HG03175 (cell line): ENCODE results near the gene CCDC137.
A peak's percentile ranks its signal among the peaks of the same experiment; 100 is the strongest.
"Not testable (repeated sequence)": the region's sequence is repeated elsewhere in the genome, so short reads cannot be mapped to it uniquely, and the experiment has no call there.

Source experiments
- ATAC-seq: cut with Tn5 transposase; IDR thresholded peaks from one replicate; pipeline ENCODE4 v1.9.1; 2021; ENCODE audit warnings: mild to moderate bottlenecking, moderate library complexity; ENCODE audit not compliant: unreplicated experiment

Gene CCDC137

GRCh38 chr17:81648707-81649085 is 17.8 kb upstream of the CCDC137 start:
- ATAC-seq = no peak

GRCh38 chr17:81650951-81651350 is 15.6 kb upstream of the CCDC137 start:
- ATAC-seq = no peak

- no peak for ATAC-seq
These were observed 14.8 kb upstream of the CCDC137 start for GRCh38 chr17:81651692-81652091.

- no peak for ATAC-seq
These were observed 13.4 kb upstream of the CCDC137 start for GRCh38 chr17:81652906-81653771.

- ATAC-seq = no peak
These were observed 11.0 kb upstream of the CCDC137 start for GRCh38 chr17:81655378-81656117.

GRCh38 chr17:81656118-81656743 is 10.3 kb upstream of the CCDC137 start, which contains the start of gene PDE6G:
Gene PDE6G, minus strand, starts transcription at chr17:81656542. Its CDS starts 3,237 bp downstream, at chr17:81653305.
- no peak for ATAC-seq

DNA sequence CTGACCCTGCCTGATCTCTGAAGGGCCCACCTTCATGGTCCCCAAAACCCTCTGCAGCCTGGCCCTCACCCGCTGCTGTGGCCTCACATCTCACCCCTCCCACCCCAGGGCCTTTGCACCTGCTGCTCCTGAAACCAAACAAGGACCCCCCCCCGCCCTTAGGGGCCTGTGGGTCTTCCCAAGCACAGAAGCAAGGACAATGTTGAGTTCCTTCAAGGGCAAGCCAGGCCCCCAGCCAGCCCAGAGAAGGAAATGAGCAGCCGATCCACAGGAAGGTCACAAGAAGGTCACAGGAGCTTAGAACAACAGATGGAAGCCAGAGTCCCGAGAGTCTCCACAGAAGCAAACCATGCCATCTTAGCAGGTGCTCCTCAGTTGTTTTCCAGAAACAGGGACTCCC is 9.7 kb upstream of the CCDC137 start:
- ATAC-seq = no peak

GRCh38 chr17:81659038-81659437 is 7.5 kb upstream of the CCDC137 start:
- no peak for ATAC-seq

GRCh38 chr17:81660441-81660840 is 6.1 kb upstream of the CCDC137 start:
- no peak for ATAC-seq

GRCh38 chr17:81662002-81662401 is 4.5 kb upstream of the CCDC137 start:
- ATAC-seq = no peak

- no peak for ATAC-seq
These were observed 2.5 kb upstream of the CCDC137 start for GRCh38 chr17:81664051-81664470.

DNA sequence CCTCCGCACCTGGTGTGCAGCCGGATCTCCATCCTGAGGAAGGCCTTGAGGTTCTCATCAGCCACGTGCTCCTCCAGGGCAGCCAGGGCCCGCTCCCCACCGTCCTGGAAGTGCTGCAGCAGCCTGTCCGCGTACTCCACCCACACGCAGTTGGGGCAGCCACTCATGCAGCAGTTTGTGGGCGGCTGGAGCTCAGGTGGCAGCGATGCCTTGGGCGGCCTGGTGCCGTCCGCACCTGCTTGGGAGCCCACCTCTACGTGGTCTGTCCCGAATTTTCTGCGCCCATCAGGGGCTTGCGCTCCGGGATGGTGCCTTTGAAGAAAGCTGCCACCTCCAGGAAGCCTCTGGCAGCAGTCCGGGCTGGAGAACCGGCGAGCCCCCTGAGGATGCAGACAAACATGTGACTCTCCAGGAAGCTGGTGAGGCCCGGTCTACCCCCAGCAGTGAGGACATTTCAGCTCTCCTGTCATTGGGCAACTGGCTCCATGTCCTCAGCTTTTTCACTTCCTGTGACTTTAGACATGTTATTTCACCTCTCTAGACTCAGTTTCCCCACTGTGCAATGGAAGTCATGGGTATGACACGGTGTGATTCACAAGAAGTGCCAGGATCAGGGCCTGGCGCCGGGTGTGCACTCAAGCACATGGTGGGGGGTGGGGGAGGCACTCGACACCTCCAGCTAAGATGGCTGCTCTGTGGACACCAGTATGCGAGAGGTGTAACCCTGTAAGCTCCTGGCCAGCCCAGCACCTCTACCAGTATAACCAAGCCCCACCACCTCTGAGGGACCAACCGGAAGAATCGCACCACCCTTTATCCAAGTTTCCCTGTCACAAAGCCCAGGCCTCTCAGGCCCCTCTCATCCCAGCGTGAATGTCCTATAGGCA is 1.1 kb upstream of the CCDC137 start:
- peak; percentile 6 for ATAC-seq

GRCh38 chr17:81666092-81666341 is 520 bp upstream of the CCDC137 start:
- ATAC-seq = no peak

DNA sequence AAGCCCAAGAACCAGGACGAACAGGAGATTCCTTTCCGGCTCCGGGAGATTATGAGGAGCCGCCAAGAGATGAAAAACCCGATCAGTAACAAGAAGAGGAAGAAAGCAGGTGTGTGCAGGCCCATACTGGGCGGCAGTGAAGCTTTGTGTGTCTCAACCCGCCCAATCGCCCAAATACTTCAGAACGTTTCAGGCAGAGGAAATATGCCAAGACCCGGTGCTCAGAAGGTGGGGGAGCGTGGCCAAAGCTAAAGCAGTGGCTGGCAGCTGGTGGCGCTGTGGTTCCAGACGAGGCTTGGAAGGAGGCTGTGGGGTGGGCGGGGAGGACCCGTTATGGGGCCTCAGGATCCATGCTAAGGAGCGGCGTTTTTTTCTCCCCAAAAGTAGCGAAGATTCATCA is 1.2 kb downstream of the CCDC137 start:
- ATAC-seq = no peak

GRCh38 chr17:81672504-81672903 is 6.0 kb downstream of the CCDC137 start:
- ATAC-seq = no peak

- no peak for ATAC-seq
These were observed 6.4 kb downstream of the CCDC137 start for GRCh38 chr17:81672954-81673353.

GRCh38 chr17:81673561-81674258 is 7.2 kb downstream of the CCDC137 start:
- no peak for ATAC-seq

DNA sequence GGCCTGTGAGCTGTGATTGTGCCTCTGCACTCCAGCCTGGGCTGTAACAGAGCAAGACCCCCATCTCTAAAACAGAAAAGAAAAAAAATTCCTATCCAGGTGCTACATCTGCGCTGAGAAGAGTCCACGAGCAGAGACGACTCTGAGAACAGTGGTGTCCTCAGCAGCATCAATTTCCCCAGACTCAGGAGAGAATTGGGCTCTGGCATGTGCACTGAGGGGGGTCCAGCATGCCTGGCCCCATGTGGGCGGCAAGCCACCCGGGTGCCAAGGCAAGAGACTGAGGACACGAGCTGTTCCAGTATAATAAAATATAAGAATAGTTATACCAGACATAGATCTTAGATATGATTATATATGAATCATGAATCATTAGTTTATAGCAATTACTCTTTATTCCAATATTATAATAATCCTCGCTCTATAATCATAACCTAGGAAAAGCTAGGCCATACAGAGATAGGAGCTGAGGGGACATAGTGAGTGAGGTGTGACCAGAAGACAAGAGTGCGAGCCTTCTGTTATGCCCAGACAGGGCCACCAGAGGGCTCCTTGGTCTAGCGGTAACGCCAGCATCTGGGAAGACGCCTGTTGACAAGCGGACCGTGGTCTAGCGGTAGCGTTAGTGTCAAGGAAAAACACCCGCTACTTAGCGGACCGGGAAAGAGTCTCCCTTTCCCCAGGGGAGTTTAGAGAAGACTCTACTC is 9.1 kb downstream of the CCDC137 start:
- ATAC-seq = not testable (repeated sequence)

GRCh38 chr17:81676906-81677305 is 10.4 kb downstream of the CCDC137 start:
- no peak for ATAC-seq

- ATAC-seq = no peak
These were observed 13.6 kb downstream of the CCDC137 start for GRCh38 chr17:81680150-81680549.
